Parathyroid adenoma (tissue), 2 donors: ENCODE data around the gene PRKCA.

ENCODE experiments used
- H2AFZ ChIP-seq: fragments of 300-600 bp; sonication (generic); one replicate; pipeline ENCODE4 v1.7.0; 2017; ENCODE audit warnings: antibody characterized with exemption, mild to moderate bottlenecking
- H3K27ac ChIP-seq: fragments of 300-600 bp; sonication (generic); one replicate; pipeline ENCODE4 v1.7.0; 2017
- H3K27me3 ChIP-seq: fragments of 300-600 bp; sonication (generic); one replicate; pipeline ENCODE4 v1.7.0; 2017; ENCODE audit warnings: low read length; ENCODE audit not compliant: control insufficient read depth, insufficient read depth
- H3K36me3 ChIP-seq: fragments of 300-600 bp; sonication (generic); one replicate; pipeline ENCODE4 v1.7.0; 2017; ENCODE audit warnings: low read length; ENCODE audit not compliant: control insufficient read depth, insufficient read depth
- H3K4me1 ChIP-seq: fragments of 300-600 bp; sonication (generic); one replicate; pipeline ENCODE4 v1.7.0; 2017; ENCODE audit warnings: control low read depth
- H3K4me2 ChIP-seq: fragments of 300-600 bp; sonication (generic); one replicate; pipeline ENCODE4 v1.7.0; 2017; ENCODE audit warnings: low read length
- H3K4me3 ChIP-seq: fragments of 300-600 bp; sonication (generic); one replicate; pipeline ENCODE4 v1.7.0; 2017; ENCODE audit warnings: low read depth, low read length
- H3K79me2 ChIP-seq: fragments of 300-600 bp; sonication (generic); one replicate; pipeline ENCODE4 v1.7.0; 2017; ENCODE audit warnings: control low read depth
- H3K9ac ChIP-seq: fragments of 300-600 bp; sonication (generic); one replicate; pipeline ENCODE4 v1.7.0; 2017; ENCODE audit warnings: mild to moderate bottlenecking
- H3K9me3 ChIP-seq: fragments of 300-600 bp; sonication (generic); one replicate; pipeline ENCODE4 v1.7.0; 2017; ENCODE audit warnings: low read length; ENCODE audit not compliant: control insufficient read depth
- CTCF ChIP-seq: fragments of 300-600 bp; sonication (generic); IDR thresholded peaks from one replicate; pipeline ENCODE4 v1.7.0; 2017; ENCODE audit warnings: antibody characterized with exemption, mild to moderate bottlenecking
- donor health status: primary hyperparathyroidism.

PRKCA gene

GRCh38 chr17:66491665-66492064 is 189.3 kb downstream of the PRKCA start:
- Histone ChIP-seq H3K4me2 (no peak overlapping the region), H3K27ac (no peak overlapping the region), H3K4me1 (no peaks in the 10 kb centered on the region), H3K36me3 (no peaks in the 10 kb centered on the region), H2AFZ (no peak overlapping the region), H3K79me2 (no peaks in the 10 kb centered on the region), H3K9ac (no peak overlapping the region), H3K4me3 (no peak overlapping the region), H3K9me3 (no peaks in the 10 kb centered on the region), H3K27me3 (no peaks in the 10 kb centered on the region)
- no peak for TF ChIP-seq CTCF

GRCh38 chr17:66492080-66492479 is 189.7 kb downstream of the PRKCA start:
- Histone ChIP-seq H3K4me3 (no peak overlapping the region), H3K9me3 (no peaks in the 10 kb centered on the region), H3K4me1 (no peaks in the 10 kb centered on the region), H3K27ac (no peak overlapping the region), H3K27me3 (no peaks in the 10 kb centered on the region), H2AFZ (no peak overlapping the region), H3K79me2 (no peaks in the 10 kb centered on the region), H3K9ac (no peak overlapping the region), H3K36me3 (no peaks in the 10 kb centered on the region), H3K4me2 (no peak overlapping the region)
- TF ChIP-seq CTCF = no peak

GRCh38 chr17:66492561-66493005 is 190.2 kb downstream of the PRKCA start:
- Histone ChIP-seq H3K9me3 (no peaks in the 10 kb centered on the region), H3K27me3 (no peaks in the 10 kb centered on the region), H3K9ac (no peak overlapping the region), H3K36me3 (no peaks in the 10 kb centered on the region), H3K79me2 (no peaks in the 10 kb centered on the region), H2AFZ (no peak overlapping the region), H3K4me1 (no peaks in the 10 kb centered on the region), H3K4me2 (no peak overlapping the region), H3K27ac (no peak overlapping the region), H3K4me3 (no peak overlapping the region)
- TF ChIP-seq CTCF = no peak

GRCh38 chr17:66493283-66494019 is 191.0 kb downstream of the PRKCA start:
- Histone ChIP-seq H3K9ac (no peak overlapping the region), H2AFZ (no peak overlapping the region), H3K36me3 (no peaks in the 10 kb centered on the region), H3K4me3 (no peak overlapping the region), H3K4me2 (no peak overlapping the region), H3K27ac (no peak overlapping the region), H3K79me2 (no peaks in the 10 kb centered on the region), H3K27me3 (no peaks in the 10 kb centered on the region), H3K9me3 (no peaks in the 10 kb centered on the region), H3K4me1 (no peaks in the 10 kb centered on the region)
- TF ChIP-seq CTCF = no peak
